ENCODE results near the gene MRPS10.
A peak's percentile ranks its signal among the peaks of the same experiment; 100 is the strongest.
"Not testable (repeated sequence)": the region's sequence is repeated elsewhere in the genome, so short reads cannot be mapped to it uniquely, and the experiment has no call there.

Gene MRPS10

DNA sequence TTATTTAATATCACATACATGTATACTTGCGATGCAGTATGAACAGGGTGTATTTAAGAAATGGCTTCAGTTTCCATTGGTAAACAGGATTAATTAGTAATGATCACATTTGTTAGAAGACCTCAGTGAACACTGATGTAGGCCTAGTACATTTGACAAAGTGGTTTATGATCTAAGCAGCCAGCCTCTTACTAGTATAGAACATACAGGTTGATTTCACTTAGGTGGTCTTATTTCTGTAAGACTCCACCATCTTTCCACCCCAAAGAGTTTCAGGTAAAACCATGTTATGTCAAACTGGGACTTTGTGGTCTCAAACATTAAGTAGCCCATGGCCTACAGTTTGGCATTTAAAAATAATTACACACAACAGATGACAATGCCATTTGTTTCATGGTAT lies 20.2 kb upstream of the MRPS10 start:
- no peak for DNase-seq (ENCODE audit: low spot score)

DNA sequence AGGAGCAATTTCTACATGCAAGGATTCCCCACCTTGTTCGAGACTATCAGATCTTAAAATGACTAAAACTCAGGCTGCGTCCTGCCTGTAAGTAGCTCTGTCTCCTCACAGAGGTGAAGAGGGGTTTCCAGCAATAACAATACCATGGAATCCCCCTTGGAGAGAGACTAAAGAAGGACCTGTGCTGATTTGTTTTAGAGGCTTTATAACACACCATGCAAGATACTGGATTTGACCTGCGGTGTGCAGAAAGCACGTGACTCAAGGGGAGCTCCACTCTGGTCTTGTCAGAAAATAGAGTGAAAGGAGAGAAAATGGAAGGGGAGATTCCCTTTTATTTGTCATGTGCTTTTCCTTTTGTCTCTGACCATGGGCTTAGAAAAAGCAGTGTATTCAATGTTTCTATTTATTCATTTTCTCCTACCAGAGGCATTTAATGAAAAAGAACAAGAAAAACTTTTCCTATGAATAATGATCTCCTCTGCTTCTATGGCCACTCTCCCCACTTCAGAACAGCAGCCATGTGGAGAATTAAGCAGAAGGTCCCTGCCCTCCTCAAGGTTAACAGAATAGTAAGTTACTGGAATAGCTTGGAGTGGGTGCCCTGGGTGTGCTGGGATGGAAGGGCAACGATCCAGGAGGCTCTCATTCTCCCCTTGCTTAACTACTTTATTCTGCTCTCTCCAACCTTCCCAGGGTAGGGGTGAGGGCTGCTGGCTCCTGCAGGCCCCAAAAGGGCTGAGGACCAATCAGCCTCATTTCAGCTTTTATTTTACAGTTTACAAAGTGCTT lies 19.2 kb upstream of the MRPS10 start:
- no peak for DNase-seq (ENCODE audit: low spot score)

DNA sequence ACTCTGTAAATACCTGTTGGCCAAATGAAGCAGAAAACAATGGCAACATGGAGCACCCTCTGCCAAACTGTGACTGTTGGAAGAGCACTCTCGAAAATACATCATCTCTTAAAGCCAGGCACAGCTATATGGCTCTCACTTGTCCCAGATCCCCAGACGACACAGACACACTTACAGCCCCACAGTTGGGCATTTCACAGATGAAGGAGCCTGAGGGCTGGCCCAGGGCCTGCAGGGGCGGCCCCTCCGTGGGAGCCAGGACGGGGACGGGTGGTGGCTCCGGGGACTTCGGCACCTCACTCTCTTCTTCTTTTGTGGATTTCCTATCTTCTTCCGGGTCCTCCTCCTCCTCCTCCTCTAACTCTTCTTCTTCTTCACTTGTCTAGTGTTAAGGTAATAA lies 18.4 kb upstream of the MRPS10 start:
- DNase-seq (ENCODE audit: low spot score), result no peak

- DNase-seq (ENCODE audit: low spot score), result no peak
These were observed 14.4 kb upstream of the MRPS10 start for GRCh38 chr6:42232035-42232434.

GRCh38 chr6:42230345-42231321 lies 13.0 kb upstream of the MRPS10 start:
- DNase-seq (ENCODE audit: low spot score), result no peak

DNA sequence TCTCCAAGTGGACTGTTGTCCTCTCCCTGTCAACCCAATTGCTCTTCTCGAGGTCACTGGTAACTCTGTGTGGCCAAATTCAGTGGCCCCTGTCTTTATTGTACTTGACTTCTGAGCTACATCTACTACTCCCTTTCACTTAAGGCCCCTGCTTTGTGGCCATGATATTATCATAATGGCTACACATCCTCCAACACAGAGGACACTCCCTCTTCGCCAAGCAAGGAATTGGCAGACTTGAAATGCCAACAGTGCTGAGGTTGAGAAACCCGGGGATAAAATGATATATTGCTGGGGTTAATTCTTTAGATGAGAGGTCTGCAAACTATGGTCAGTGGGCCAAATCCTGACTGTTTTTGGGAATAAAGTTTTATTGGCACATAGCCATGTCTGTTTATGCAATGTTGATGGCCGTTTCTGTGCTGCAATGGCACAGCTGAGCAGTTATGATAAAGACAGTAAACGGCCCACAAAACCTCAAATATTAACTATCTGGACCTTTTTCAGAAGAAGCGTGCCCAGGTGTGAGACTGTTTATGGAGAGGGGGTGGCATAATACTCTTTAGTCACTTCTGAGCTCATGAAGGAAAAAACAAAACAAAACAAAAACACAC lies 12.0 kb upstream of the MRPS10 start:
- no peak for DNase-seq (ENCODE audit: low spot score)

DNA sequence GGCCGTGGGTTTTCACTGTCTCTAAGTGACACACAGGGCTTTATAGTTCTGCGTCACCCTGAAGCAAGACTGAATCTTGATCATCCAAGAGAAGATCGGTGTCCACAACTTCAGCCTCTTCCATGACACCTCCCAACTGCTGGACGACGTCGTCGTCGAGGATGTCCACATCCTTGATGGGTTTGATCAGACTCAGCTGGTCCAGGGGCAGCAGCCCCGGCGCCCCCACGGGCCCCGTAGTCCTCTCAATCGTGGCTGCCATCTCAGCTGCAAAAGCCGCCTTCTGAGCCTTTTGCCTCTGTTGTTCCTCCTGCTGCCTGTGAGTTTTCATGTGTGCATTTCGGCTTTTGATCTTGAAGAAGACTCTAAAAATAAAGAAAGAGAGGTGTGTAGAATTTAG lies 10.6 kb upstream of the MRPS10 start:
- no peak for DNase-seq (ENCODE audit: low spot score)

DNA sequence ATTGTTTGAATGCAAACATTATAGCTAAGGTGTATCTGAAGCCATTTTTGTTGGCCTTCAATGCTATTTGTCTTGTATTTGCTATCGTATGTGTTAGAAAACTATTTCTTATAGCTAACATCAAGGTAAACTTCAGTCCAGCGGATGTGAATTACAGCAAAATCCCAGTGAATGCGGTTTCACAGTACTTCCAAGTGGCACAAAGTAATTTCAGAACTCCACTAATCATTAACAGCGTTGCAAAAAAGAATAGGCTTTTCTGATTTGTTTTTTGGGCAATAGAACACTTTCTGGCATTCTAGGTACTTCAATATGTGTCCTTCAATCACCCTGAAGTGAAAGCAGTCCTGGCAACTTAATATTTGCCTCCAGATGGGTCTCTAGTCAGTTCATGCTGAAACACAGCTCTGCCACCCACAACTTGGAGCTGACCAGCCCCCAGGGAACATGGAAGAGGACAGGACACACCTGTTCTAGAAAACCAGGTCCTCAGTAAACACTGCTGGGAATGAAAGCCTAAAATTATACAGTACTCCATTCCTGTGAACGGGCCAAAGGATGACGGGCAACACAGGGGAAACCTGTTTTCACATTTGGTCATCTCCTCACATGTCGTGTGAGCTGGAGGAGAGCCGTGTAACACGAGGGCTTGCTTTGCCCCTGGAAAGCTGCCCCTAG lies 9.7 kb upstream of the MRPS10 start:
- no peak for DNase-seq (ENCODE audit: low spot score)

DNA sequence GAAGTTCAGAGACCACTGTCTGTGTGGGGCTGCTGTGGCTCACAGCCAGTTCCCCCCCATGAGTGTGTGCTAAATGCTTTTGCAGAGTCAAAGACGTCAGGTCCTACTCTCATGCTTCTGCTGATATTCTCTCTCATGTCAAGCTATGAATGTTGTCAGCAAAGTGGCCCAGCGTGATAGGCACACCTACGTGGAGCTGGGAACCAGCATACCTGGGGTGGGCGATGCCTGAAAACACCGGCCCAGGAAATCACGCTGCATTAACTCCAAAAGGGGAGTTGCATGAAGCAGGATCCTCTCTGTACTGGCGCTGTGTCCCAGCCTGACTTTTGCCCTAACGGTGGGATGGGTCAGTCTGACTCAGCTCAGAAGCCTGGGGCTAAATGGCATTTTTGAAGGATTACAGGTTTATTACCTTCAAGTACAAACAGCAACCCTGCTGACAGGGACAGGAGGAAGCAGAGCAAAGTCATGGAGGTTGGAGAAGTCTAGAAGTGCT lies 9.0 kb upstream of the MRPS10 start:
- DNase-seq (ENCODE audit: low spot score), result no peak

DNA sequence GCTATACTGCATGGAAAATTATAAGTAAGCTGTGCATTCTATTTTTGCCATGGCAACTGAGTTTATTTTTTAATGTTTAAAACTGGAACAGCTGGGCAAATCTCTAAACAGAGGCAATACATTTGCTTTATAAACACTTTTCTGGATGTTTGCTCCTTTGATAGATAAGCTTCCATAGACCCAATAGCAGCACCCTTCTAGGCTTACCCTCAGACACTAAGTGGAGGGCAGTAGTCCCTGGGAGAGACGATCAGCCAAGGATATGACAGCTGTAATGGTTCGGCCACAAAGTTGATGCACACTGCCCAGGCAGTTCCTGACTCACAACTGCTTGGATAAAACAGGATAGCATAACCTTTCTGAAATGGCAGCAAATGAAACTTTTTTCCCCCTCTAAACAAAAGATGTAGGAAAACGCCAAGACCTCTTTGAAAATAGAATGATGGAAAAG lies 8.5 kb upstream of the MRPS10 start:
- peak; percentile 64 for DNase-seq (ENCODE audit: low spot score)

- no peak for DNase-seq (ENCODE audit: low spot score)
These were observed 7.8 kb upstream of the MRPS10 start for GRCh38 chr6:42225419-42225818.

- DNase-seq (ENCODE audit: low spot score), result no peak
These were observed 7.3 kb upstream of the MRPS10 start for GRCh38 chr6:42225029-42225339.

DNA sequence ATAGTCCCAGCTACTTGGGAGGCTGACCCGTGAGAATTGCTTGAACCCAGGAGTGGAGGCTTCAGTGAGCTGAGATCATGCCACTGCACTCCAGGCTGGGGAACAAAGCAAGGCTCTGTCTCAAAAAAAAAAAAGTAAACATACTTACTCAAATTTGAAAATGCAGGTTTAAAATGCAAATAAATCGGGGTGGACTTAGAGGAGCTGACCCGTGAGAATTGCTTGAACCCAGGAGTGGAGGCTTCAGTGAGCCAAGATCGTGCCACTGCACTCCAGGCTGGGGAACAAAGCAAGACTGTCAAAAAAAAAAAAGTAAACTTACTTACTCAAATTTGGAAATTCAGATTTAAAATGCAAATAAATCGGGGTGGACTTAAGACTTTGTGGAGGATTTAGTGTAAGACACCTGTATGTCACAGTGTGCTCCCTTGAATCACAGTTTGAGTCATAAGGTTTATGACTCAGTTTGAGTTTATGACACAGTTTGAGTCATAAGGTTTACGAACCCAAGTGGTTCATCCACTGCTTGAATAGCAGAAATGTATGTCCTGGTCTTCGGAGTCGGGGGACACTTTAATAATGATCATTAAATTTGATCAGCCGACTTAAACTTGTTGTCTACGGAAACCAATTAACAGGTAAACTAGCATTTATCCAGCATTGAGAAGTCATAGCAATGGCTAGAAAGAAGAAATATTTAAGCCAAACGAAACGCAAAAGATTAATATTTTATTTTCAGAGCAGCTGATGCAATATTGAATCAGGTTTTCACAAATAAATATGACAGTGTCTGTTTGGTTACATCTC lies 6.8 kb upstream of the MRPS10 start:
- DNase-seq (ENCODE audit: low spot score), result peak; percentile 42

DNA sequence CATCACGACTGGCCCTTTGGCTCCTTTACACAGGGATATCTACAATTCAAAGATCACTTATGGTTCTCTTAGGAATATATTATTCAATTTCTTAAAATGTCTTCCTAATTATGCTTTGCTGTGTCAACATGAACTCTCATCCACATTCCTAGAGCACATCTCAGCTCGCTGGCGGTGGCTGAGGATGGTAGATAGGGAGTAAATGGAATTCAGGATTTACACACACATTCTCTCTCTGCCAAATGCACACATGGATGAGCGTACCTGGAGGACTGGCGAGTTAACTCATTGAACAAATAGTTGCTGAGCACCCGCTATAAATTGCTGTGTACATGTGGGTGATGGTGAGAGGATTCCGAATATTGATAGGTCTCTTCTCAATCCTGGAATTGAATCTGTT lies 4.8 kb upstream of the MRPS10 start:
- DNase-seq (ENCODE audit: low spot score), result no peak

DNA sequence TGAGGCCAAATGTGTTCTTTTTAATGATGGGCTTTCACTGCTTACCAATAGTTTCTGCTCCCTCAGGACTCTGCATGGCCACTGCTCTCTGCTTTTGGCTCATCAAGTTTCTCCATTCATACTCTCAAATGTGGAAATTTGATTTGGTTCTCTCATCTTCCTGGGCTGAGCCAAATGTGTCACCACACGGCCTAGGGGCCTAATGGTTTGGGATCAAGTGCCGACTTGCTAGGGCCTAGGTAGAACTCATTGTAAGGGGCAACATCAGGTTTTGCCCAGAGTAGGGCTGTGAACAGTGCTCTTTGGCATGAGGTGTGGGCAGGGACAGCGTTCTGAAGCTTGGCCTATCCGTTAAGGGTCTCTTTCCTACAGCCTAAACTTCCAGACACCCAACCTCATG lies 3.9 kb upstream of the MRPS10 start:
- DNase-seq (ENCODE audit: low spot score), result no peak

GRCh38 chr6:42220807-42221206 lies 3.1 kb upstream of the MRPS10 start:
- DNase-seq (ENCODE audit: low spot score), result no peak

GRCh38 chr6:42217157-42217518 lies 523 bp downstream of the MRPS10 start:
- DNase-seq (ENCODE audit: low spot score), result no peak

DNA sequence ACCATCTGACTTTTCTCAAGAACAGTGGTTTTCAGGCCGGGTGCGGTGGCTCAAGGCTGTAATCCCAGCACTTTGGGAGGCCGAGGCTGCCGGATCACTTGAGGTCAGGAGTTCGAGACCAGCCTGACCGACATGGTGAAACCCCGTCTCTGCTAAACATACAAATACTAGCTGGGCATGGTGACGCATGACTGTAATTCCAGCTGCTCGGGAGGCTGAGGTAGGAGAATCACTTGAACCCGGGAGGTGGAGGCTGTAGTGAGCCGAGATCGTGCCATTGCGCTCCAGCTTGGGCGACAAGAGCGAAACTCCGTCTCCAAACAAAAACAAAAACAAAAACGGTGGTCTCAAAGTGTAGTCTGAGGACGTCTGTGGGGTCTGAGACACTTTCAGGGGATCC lies 1.2 kb downstream of the MRPS10 start:
- DNase-seq (ENCODE audit: low spot score), result not testable (repeated sequence)

GRCh38 chr6:42212442-42212841 lies 5.2 kb downstream of the MRPS10 start:
- no peak for DNase-seq (ENCODE audit: low spot score)

DNA sequence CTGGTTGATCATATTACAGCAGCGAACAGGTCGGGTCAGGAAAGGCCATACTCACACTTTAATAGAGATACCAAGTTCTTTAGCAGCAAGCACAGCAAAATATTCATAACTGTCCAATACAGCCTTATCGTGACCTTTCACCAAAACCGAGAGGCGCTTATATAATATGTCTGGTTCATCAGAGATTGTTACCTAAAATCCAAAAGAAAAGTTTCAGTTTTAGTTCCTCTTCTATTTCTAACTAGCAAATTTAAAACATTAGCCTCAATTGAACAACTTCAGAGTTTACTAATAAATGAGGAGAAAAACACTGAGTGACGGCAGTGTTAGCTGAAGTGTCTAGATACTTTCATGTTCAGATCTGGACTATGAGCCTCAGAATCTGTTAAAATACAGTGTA lies 5.9 kb downstream of the MRPS10 start:
- no peak for DNase-seq (ENCODE audit: low spot score)

GRCh38 chr6:42210551-42210950 lies 7.1 kb downstream of the MRPS10 start:
- no peak for DNase-seq (ENCODE audit: low spot score)
